GM12872 (cell line): ENCODE data around the gene ERBB4.

Experiments used
- TF ChIP-seq, protein P1 (sequence below): IDR thresholded peaks from 3 replicates; pipeline ENCODE4 v1.5.1; 2011; ENCODE audit warnings: low read depth, mild to moderate bottlenecking, low read length, moderate library complexity; ENCODE audit not compliant: insufficient read depth

The ERBB4 gene

DNA sequence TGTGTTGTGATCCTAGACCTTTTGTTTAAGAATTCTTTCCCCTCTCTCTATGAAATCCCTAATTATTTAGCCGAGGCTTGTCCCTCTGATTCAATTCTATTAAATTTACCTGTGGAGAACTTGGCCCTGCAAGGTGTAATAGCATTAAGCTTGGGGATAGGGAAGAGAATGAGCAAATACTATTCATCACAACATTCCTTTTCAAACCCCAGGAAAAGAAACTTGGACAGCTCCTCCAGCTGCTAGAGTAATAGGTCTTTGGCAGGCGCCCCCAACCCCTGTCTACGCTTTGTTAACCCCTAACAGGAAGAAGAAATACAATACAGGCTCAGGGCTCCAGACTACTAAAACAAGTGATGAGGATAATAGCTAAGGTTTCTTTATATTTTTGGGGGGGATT is 1025.2 kb downstream of the ERBB4 start:
- TF ChIP-seq, protein P1, sequence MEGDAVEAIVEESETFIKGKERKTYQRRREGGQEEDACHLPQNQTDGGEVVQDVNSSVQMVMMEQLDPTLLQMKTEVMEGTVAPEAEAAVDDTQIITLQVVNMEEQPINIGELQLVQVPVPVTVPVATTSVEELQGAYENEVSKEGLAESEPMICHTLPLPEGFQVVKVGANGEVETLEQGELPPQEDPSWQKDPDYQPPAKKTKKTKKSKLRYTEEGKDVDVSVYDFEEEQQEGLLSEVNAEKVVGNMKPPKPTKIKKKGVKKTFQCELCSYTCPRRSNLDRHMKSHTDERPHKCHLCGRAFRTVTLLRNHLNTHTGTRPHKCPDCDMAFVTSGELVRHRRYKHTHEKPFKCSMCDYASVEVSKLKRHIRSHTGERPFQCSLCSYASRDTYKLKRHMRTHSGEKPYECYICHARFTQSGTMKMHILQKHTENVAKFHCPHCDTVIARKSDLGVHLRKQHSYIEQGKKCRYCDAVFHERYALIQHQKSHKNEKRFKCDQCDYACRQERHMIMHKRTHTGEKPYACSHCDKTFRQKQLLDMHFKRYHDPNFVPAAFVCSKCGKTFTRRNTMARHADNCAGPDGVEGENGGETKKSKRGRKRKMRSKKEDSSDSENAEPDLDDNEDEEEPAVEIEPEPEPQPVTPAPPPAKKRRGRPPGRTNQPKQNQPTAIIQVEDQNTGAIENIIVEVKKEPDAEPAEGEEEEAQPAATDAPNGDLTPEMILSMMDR = no peak

DNA sequence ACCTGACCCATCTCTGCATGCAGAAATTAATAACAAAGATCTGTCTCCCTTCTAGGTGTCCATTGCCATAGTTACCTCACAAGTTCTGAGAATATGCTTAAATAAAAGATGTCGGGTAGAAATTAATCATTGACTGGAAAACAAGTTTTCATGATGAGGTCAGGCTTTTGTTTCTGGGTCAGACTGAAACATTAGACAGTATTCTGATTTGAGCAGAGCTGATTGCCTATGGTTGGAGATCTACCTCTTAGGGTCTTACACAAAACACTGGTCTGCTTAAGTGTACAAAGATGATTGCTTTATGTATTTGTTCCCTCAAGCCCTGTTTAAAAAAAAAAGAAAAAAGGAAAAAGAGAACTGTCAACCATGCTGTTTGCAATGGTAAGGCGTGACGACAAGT is 1025.8 kb downstream of the ERBB4 start:
- TF ChIP-seq, protein P1 = no peak

DNA sequence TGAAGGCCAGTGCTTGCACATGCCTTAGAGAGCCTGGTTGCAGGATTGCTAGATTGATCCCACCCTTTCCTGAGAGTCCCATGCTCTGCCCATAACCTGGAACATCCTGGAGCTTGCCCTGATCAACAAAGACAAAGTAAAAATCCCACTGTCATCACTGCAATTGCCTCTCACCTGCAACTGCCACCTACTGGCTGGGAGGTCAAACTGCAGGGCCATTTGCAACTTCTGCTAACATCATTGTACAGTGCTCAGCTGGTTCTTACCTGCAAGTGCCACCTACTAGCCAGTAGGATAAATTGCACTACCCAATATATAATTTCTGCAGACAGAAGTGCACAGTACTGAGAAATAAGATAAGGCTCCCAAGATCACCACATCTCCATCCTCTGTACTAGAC is 1034.7 kb downstream of the ERBB4 start:
- TF ChIP-seq, protein P1 = peak; percentile 70

DNA sequence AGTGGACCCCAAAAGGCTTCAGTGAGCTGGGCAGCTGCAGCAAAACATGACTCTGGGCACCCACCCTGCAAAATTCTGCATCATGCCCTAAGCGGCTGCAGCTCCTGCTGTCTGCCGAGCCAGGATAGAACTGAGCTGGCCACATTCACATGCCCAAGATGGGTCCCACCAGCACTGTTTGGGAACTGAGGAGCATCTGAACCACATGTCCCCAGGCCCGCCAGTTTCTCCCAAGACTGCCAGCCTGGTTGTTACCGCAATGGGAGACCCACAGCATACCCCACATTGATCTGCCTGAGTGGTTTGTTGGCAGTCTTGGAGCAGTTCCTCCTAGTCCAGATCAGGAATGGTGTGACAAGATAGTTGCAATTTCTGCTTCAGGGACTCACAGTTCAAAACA is 1035.4 kb downstream of the ERBB4 start:
- TF ChIP-seq, protein P1 = no peak

DNA sequence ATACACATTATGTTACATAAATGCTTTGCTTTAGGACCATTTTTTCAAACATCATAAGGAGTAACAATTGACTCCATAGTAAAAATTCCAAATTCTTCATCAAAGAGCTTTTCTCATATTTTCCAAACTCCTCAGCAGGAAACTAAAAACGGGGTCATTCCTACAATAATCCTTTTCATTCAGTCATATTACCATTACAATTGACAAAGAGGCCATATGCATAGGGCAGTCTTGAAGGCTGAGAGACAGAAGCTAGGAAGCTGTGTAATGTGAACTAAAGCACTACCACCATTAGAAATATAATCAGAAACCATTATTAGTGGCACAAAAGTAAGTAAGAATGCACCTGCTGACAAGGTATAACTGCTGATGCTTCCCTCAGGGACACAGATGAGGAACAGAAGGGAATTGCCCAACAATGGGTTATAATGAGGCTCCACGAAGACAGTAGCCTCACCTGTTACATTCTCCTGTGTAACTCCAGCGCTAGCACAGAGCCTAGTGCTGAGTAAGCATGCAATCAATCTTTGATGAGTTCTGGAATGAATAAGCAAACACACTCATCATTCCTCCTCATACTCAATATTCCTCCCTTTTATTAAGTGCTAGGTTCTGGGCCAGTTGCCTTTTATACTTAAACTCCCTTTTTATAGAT is 1039.9 kb downstream of the ERBB4 start:
- TF ChIP-seq, protein P1 = no peak

DNA sequence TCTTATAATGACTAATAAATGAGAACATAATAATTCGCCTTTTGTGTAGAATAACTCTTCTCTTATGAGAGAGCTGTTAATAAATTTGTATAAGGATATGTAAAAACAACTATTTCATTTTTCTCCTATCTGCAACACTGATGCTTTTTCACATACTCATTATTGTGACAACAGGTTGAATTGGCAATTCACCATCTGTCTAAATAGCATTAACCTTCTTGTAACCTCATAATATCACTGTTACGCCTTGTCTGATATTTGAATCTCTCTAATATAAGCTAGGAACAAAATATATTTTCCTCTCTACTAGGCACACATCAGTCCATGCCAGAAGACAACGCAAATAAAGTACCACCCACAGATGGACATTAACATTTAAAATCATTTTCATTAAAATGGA is 1043.3 kb downstream of the ERBB4 start:
- TF ChIP-seq, protein P1 = no peak

DNA sequence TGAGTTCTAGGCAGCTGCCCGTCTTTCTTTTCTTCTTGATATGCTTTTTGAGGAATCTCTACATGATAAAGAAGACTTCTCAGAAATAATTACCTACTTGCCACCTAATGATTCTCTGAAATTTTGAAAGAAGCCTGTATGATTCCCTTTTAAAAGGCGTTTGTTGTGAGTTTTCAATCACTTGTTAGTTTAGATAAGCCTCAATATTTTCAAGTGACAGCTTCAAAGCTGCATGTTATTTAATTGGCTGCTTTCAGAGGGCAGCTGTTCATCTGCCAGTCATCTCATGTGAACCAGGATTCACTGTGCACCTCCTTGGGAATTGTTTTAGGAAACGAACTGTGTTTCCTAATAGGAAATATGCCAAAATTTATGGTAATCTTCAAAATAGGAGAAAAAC is 1044.1 kb downstream of the ERBB4 start:
- TF ChIP-seq, protein P1 = no peak
